Astrocyte (in vitro differentiated cells and primary cell): Measurements from ENCODE around the gene ZNF782. TPM values are rescaled to one million over a fixed set of nuclear protein-coding genes. Genes with fewer than 3 reads are reported as not detected.
"Not testable (repeated sequence)": the region's sequence is repeated elsewhere in the genome, so short reads cannot be mapped to it uniquely, and the experiment has no call there.

Experiments used
- DNase-seq: peaks from one replicate; pipeline ENCODE4 v3.0.0-alpha.2; 2010; ENCODE audit warnings: low read depth
- FAIRE-seq: peaks from 2 replicates; lab custom pipeline; 2011; peaks lifted over from hg19 to GRCh38; lab: Jason Lieb, UNC
- H2AFZ ChIP-seq: 2 replicates; pipeline ENCODE4 v1.6.0; 2012; ENCODE audit warnings: low read depth, low read length, inconsistent platforms
- H3K27ac ChIP-seq: 2 replicates; pipeline ENCODE4 v1.5.1; 2011; ENCODE audit warnings: low read depth, low read length, inconsistent platforms
- H3K27me3 ChIP-seq: 2 replicates; pipeline ENCODE4 v1.6.0; 2011; ENCODE audit warnings: low read length, inconsistent platforms; ENCODE audit not compliant: insufficient read depth
- H3K36me3 ChIP-seq: 2 replicates; pipeline ENCODE4 v1.5.1; 2011; ENCODE audit warnings: low read length, inconsistent platforms; ENCODE audit not compliant: insufficient read depth
- H3K4me1 ChIP-seq: 2 replicates; pipeline ENCODE4 v1.5.1; 2011; ENCODE audit warnings: low read length, inconsistent platforms; ENCODE audit not compliant: insufficient read depth
- H3K4me2 ChIP-seq: 2 replicates; pipeline ENCODE4 v1.6.0; 2012; ENCODE audit warnings: low read length, inconsistent platforms
- H3K4me3 ChIP-seq: 2 replicates; pipeline ENCODE4 v1.5.1; 2011; ENCODE audit warnings: low read depth, mild to moderate bottlenecking, low read length, inconsistent platforms; ENCODE audit not compliant: insufficient read depth
- H3K79me2 ChIP-seq: 2 replicates; pipeline ENCODE4 v1.6.0; 2012; ENCODE audit warnings: mild to moderate bottlenecking, low read length, inconsistent platforms; ENCODE audit not compliant: insufficient read depth
- H3K9ac ChIP-seq: 2 replicates; pipeline ENCODE4 v1.6.0; 2012; ENCODE audit warnings: mild to moderate bottlenecking, low read length, inconsistent platforms
- H3K9me3 ChIP-seq: 2 replicates; pipeline ENCODE4 v1.5.1; 2012; ENCODE audit warnings: low read depth, mild to moderate bottlenecking, low read length, inconsistent platforms; ENCODE audit not compliant: insufficient read depth
- H4K20me1 ChIP-seq: 2 replicates; pipeline ENCODE4 v1.6.0; 2012; ENCODE audit warnings: low read length, inconsistent platforms; ENCODE audit not compliant: insufficient read depth
- H3K27ac Mint-ChIP-seq: one replicate; pipeline ENCODE4 v1.8.0; 2021; ENCODE audit warnings: mild to moderate bottlenecking, mixed read lengths; ENCODE audit not compliant: unreplicated experiment
- H3K27me3 Mint-ChIP-seq: one replicate; pipeline ENCODE4 v1.8.0; 2021; ENCODE audit warnings: low read depth, mixed read lengths; ENCODE audit not compliant: unreplicated experiment
- H3K36me3 Mint-ChIP-seq: one replicate; pipeline ENCODE4 v1.8.0; 2021; ENCODE audit warnings: low read depth, mixed read lengths; ENCODE audit not compliant: unreplicated experiment
- H3K4me1 Mint-ChIP-seq: one replicate; pipeline ENCODE4 v1.8.0; 2021; ENCODE audit warnings: low read depth, mixed read lengths; ENCODE audit not compliant: unreplicated experiment
- H3K4me3 Mint-ChIP-seq: one replicate; pipeline ENCODE4 v1.8.0; 2021; ENCODE audit warnings: mild to moderate bottlenecking, moderate library complexity, mixed read lengths; ENCODE audit not compliant: unreplicated experiment
- H3K9me3 Mint-ChIP-seq: one replicate; pipeline ENCODE4 v1.8.0; 2021; ENCODE audit warnings: mild to moderate bottlenecking, mixed read lengths; ENCODE audit not compliant: unreplicated experiment
- EZH2 ChIP-seq: IDR thresholded peaks from 2 replicates; pipeline ENCODE4 v1.6.1; 2012; ENCODE audit warnings: mild to moderate bottlenecking, low read length, inconsistent platforms; ENCODE audit not compliant: insufficient read depth
- total RNA-seq: library from RNA; stranded (reverse); gene quantifications from 2 replicates; pipeline ENCODE4 v1.2.1, GENCODE V29; 2021
- TF ChIP-seq, protein P1 (sequence below): IDR thresholded peaks from 2 replicates; pipeline ENCODE4 v1.5.1; 2011; ENCODE audit warnings: low read depth, mild to moderate bottlenecking, inconsistent platforms, low read length, moderate library complexity; ENCODE audit not compliant: insufficient read depth

ZNF782 gene
- total RNA-seq, 1 donor from 2014 or later: 2.7 TPM

DNA sequence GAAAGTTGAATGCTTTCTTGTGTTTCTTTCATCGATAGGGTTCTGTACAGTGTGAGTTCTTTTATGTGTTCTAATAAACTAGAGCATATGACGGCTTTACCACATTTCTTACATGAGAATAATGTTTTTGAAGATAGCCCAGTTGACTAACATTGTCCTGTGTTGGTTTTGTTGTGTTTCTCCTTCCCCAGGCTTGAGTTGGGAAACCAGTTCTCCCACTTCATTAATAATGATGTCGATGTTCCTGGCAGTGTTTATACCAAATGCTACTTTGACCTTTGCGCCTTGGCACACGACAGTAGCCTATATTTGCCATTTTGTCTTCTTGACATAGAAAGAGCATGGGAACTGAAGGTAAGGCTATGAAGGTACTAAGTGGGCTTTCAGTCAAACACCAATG, 14.4 kb upstream of the ZNF782 start:
- FAIRE-seq: no peak
- Histone ChIP-seq H3K4me3 (no peak overlapping the region), H3K9me3 (no peaks in the 10 kb centered on the region), H3K27me3 (no peaks in the 10 kb centered on the region), H3K79me2 (no peaks in the 10 kb centered on the region), H3K9ac (no peak overlapping the region), H3K4me1 (no peaks in the 10 kb centered on the region), H3K27ac (no peak overlapping the region), H4K20me1 (no peaks in the 10 kb centered on the region), H3K36me3 (no peaks in the 10 kb centered on the region), H2AFZ (no peak overlapping the region), H3K4me2 (no peak overlapping the region)
- no peak overlapping the region for H3K4me3 Mint-ChIP-seq
- H3K27me3 Mint-ChIP-seq: no peaks in the 10 kb centered on the region
- peaks cover 2% of the 10 kb centered on the region for H3K36me3 Mint-ChIP-seq
- no peak for TF ChIP-seq EZH2
- TF ChIP-seq, protein P1, sequence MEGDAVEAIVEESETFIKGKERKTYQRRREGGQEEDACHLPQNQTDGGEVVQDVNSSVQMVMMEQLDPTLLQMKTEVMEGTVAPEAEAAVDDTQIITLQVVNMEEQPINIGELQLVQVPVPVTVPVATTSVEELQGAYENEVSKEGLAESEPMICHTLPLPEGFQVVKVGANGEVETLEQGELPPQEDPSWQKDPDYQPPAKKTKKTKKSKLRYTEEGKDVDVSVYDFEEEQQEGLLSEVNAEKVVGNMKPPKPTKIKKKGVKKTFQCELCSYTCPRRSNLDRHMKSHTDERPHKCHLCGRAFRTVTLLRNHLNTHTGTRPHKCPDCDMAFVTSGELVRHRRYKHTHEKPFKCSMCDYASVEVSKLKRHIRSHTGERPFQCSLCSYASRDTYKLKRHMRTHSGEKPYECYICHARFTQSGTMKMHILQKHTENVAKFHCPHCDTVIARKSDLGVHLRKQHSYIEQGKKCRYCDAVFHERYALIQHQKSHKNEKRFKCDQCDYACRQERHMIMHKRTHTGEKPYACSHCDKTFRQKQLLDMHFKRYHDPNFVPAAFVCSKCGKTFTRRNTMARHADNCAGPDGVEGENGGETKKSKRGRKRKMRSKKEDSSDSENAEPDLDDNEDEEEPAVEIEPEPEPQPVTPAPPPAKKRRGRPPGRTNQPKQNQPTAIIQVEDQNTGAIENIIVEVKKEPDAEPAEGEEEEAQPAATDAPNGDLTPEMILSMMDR: no peak
- H3K27ac Mint-ChIP-seq: no peak overlapping the region
- no peaks in the 10 kb centered on the region for H3K4me1 Mint-ChIP-seq
- no peak for DNase-seq
- peaks cover 16% of the 10 kb centered on the region for H3K9me3 Mint-ChIP-seq

DNA sequence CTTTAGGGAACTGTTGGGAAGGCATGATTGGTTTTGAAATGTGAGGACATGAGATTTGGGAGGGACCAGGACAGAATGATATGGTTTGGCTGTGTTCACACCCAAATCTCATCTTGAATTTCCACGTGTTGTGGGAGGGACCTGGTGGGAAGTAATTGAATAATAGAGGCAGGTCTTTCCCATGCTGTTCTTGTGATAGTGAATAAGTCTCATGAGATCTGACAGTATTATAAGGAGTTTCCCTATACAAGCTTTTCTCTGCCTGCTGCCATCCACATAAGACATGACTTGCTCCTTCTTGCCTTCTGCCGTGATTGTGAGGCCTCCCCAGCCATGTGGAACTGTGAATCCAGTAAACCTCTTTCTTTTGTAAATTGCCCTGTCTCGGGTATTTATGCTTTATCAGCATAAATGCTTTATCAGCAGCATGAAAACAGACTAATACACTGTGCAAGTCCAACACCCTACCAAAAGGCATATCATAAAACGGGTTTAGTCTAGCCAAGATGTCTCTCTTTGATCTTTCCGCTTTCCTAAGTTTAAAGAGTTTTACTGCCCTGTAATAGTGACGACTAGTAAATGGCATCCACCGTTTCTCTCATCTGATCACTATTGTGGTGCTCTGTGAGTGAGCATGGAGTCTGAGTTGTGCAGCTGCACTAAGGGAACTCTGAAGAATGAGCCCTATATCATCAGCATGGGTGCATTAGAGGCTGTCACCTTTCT, 12.9 kb upstream of the ZNF782 start:
- H3K27ac Mint-ChIP-seq: no peak overlapping the region
- H3K4me1 Mint-ChIP-seq: no peaks in the 10 kb centered on the region
- H3K4me3 ChIP-seq: no peak overlapping the region
- no peak overlapping the region for H2AFZ ChIP-seq
- DNase-seq (no peak), FAIRE-seq (no peak)
- no peaks in the 10 kb centered on the region for H3K4me1 ChIP-seq
- H3K27me3 ChIP-seq: no peaks in the 10 kb centered on the region
- H3K27me3 Mint-ChIP-seq: no peaks in the 10 kb centered on the region
- H3K4me3 Mint-ChIP-seq: no peak overlapping the region
- no peak overlapping the region for H3K27ac ChIP-seq
- H3K36me3 ChIP-seq: no peaks in the 10 kb centered on the region
- H3K4me2 ChIP-seq: no peak overlapping the region
- no peaks in the 10 kb centered on the region for H4K20me1 ChIP-seq
- H3K36me3 Mint-ChIP-seq: peaks cover 2% of the 10 kb centered on the region
- H3K9me3 Mint-ChIP-seq: peaks cover 16% of the 10 kb centered on the region
- no peaks in the 10 kb centered on the region for H3K79me2 ChIP-seq
- no peak for TF ChIP-seq EZH2
- TF ChIP-seq, protein P1: no peak
- H3K9ac ChIP-seq: no peak overlapping the region
- H3K9me3 ChIP-seq: no peaks in the 10 kb centered on the region

- H3K9me3 Mint-ChIP-seq: peaks cover 16% of the 10 kb centered on the region
- not testable (repeated sequence) for H3K4me3 ChIP-seq, H3K4me1 ChIP-seq, H3K9me3 ChIP-seq, H3K79me2 ChIP-seq, H3K4me3 Mint-ChIP-seq, FAIRE-seq, H3K27ac ChIP-seq, DNase-seq, H3K36me3 ChIP-seq, H3K36me3 Mint-ChIP-seq, H3K27ac Mint-ChIP-seq, H3K27me3 ChIP-seq, H4K20me1 ChIP-seq, H3K9ac ChIP-seq, H2AFZ ChIP-seq, H3K4me1 Mint-ChIP-seq, H3K27me3 Mint-ChIP-seq, H3K4me2 ChIP-seq
Observed at GRCh38 chr9:96865240-96865639, 10.9 kb upstream of the ZNF782 start.
